Measurements from ENCODE around the gene PEAK1. TPM values are rescaled to one million over a fixed set of nuclear protein-coding genes. Genes with fewer than 3 reads are reported as not detected.

The PEAK1 gene
- total and polyA plus RNA-seq, 9 of the 15 experiments (the other 6 are each of a cell fraction or from before 2014, with no cell fraction given) = 0.99 to 22.4 (median 10.8) TPM

DNA sequence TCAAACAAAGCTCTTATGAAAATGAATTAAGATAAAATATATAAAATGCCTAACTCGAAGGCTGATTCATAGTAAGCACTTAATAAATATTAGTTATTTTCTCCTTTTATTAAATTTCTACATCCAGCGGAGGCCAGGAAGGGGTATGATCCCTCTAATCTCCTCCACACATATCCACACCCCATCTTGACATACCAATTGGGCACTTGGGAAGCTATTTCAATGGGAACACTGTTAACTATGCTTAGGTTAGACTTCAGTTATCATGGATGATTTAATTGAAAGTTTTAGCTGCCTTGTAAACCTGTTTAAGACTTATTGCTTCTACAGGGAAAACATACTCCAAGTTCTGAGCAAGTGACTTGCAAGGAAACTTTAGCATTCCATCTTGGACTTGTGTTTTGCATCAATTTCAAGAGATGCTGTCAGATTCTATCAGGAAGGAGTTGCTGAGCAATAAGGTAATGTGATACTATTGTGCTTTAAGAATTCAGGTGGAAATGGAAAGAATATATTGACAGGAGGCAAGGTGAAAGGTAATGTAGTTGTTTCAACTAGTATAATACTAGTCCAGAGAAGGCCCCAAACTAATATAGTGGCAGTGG is 228.6 kb downstream of the PEAK1 start (continued):
- TF ChIP-seq ZNF277 (CRISPR knock-in tag; IDR thresholded peaks at IDR 0.05; ENCODE audit: borderline replicate concordance) (no peak), DPF2 (IDR thresholded peaks at IDR 0.05) (no peak), ZNF431 (CRISPR knock-in tag; IDR thresholded peaks at IDR 0.05) (no peak), TBP (optimal IDR thresholded peaks at IDR 0.05; ENCODE audit: low read depth, low read length) (no peak), CAMTA2 (CRISPR knock-in tag; conservative IDR thresholded peaks at IDR 0.05) (no peak), RFX7 (CRISPR knock-in tag; IDR thresholded peaks at IDR 0.05) (no peak), KHSRP (IDR thresholded peaks at IDR 0.05) (no peak)
- TF ChIP-seq, protein P1, sequence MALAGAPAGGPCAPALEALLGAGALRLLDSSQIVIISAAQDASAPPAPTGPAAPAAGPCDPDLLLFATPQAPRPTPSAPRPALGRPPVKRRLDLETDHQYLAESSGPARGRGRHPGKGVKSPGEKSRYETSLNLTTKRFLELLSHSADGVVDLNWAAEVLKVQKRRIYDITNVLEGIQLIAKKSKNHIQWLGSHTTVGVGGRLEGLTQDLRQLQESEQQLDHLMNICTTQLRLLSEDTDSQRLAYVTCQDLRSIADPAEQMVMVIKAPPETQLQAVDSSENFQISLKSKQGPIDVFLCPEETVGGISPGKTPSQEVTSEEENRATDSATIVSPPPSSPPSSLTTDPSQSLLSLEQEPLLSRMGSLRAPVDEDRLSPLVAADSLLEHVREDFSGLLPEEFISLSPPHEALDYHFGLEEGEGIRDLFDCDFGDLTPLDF (CRISPR knock-in tag; IDR thresholded peaks at IDR 0.05) = no peak

Measured in K562 (cell line).